HG02884 (cell line): Measurements from ENCODE around the gene SPINT3.
"Not testable (repeated sequence)": the region's sequence is repeated elsewhere in the genome, so short reads cannot be mapped to it uniquely, and the experiment has no call there.

Experiments used
- ATAC-seq: cut with Tn5 transposase; IDR thresholded peaks from one replicate; pipeline ENCODE4 v1.9.1; 2021; ENCODE audit warnings: mild to moderate bottlenecking, moderate library complexity; ENCODE audit not compliant: unreplicated experiment

Gene SPINT3

DNA sequence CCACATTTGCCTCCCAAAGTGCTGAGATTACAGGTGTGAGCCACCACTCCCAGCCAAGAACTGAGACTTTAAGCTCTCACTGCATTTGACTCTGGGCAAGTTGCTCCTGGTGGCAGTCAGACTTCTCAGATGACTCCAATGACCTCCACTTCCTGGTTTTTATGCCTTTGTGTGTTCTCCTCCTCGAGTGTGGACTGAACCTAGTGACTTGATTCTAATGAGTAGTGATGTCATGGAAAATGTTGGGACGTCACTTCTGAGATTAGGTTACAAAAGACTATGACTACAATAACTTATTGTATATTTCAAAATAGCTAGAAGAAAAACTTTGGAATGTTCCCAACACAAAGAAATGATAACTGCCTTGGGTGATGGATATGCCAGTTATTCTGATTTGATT lies 12.0 kb downstream of the SPINT3 start:
- ATAC-seq = no peak

DNA sequence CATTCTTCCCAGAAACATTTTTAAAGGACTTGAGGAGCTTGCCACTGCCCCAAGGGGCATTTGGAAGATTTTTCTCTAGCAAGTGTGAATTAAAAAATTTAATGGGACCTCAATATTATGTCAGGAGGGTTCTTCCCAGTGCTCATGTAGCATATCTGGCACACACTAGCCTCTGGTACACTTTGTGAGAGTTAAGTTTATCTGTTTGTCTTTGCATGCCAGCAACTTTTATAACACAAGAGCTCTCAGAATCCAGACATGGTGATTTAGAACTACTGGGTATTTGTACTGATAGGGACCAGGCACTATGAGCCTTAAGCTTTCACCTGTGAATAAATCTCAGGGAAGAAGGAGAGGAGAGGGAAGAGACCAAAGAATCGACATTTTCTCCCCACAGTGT lies 12.9 kb downstream of the SPINT3 start:
- no peak for ATAC-seq

DNA sequence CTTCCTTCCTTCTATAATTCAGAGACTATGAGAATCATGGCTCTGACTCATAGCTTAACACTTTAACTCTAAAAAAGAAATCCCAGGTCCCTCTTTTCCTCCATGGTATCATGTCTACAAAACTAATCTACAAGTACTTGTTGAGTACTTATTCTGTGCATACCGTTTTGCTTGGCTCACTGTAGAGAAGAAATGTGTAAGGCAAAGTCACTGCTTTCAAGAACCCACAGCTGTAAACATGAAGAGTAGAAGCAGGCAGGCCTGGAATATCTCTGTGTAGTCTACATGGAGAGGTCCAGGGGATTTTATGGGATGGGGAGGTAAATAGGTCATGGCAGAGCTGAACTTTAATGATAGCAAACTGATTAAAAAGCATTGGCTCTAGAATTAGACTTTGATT lies 13.8 kb downstream of the SPINT3 start:
- no peak for ATAC-seq

DNA sequence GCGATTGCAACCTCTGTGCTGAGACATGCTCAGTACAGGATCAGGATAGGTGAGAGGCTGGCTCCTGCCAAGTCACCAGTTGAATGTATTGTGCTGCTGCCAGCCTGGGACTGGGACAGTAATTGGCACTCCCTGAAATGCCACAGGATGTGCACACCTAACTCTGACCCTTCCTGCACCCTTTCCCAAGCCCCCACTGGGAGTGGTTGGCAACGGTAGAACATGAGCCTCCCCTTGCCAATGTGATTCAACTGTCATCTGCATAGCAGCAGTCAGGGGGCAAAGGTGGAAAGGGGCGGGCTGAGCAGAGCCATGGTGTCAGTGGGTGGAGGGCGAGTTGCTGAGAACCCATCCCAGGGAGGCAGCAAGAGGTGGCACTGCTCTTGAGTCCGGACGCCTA lies 15.4 kb downstream of the SPINT3 start:
- no peak for ATAC-seq

DNA sequence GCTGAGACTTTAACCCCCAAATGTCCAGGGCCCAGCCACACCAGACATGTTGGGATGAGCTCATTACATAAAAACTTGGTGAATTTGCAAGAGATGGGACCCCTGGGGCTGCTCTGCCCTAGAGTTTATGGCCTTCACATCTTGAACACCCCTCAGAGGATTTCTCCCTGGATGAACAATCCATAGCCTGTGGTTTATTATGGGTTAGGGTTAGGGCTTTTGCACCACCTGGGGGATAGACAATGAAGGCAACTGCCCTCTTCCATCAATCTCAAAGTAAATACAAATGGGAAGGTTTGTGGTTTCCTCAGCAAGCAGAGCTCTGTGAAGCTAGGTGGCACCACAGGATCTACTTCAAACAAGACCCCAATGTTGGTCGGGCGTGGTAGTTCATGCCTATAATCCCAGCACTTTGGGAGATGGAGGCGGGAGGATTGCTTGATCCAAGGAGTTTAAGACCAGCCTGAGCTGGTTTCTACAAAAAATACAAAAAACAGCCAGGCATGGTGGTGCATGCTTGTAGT lies 17.4 kb downstream of the SPINT3 start:
- no peak for ATAC-seq

DNA sequence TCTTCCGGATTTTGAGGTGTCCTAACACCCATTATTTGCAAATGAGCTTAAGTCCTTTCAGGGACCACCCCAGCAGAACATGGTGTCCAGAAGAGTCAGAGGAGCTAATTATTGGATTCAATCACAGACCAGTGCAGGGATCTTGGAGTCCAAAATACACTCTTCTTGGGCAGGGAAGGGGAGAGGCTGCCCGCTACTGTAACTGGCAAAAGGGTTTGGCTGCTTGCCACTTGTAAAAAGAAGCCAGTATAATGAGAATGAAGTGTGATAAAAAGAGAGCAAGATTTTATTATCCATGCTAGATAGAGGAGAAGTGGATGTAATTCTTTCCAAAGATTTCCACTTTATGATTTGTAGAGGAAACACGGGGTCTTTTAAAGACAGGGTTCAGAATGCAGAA lies 19.3 kb downstream of the SPINT3 start:
- no peak for ATAC-seq

DNA sequence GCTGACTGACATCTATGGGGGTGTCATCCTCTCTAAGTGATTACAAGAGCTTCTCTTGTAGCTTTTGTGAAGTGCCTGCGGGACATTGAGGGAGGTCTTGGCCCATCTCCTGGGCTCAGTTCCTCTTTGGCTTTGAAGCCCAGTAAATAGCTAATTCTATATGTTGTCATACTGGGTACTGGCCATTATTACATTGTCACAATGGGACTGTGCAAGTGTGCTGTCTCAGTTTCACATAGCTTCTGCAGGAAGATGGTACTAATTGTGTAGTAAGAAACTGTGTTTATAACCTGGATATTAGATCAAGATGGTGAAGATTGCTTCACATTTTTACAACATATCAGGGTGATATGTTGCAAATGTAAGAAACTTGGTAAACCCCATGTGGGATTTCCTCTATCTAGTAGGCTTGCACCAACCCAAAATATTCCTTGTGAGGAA lies 19.9 kb downstream of the SPINT3 start:
- no peak for ATAC-seq

DNA sequence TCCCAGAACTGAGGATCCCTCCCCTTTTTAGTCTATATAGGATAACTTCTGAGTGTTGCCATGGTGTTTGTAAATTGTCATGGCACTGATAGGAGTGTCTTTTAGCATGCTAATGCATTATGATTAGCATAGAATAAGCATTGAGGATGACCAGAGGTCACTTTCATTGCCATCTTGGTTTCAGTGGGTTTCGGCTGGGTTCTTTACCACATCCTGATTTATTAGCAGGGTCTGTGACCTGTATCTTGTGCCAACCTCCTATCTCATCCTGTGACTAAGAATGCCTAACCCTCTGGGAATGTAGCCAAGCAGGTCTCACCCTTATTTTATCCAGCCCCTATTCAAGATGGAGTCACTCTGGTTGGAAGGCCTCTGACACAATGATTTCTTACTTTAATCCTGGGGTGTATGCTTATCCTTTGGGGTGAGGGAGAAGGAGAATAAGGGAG lies 26.3 kb downstream of the SPINT3 start:
- ATAC-seq = no peak

DNA sequence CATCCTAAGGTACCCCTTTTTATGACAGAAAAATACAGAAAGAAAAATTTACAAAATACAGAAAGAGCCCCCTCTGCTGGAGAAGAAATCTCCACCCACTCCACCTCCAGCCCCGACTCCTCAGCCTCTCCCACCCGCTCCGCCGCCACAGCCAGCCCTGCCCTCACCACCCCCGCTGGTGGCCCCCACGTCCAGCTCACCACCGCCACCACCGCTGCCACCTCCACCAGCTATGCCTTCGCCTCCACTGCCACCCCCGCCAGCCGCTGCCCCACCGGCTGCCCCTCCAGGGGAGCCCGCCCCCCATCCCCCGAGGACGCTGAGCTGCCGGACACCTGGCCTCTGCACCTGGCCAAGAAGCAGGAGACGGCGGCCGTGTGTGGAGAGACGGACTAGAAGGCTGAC lies 28.2 kb downstream of the SPINT3 start:
- ATAC-seq = no peak

DNA sequence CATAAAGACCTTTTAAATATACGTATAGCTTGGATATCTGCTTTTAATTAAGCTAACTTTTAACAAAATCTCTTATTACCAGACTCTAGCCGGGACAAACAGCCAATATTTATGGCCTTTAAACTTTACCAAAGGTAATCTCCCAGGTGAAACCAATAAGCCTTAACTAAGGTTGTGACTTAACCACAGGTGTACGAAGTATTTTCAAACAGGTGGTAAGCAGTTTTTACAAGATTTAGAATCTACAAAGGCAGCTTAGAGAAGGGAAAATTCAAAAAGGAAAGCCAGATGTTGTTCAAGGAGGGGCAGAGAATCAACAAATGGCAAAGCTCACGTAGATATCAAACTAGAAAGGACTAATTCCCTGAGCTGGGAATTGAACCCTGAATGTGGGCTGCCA lies 30.0 kb downstream of the SPINT3 start:
- ATAC-seq = no peak

DNA sequence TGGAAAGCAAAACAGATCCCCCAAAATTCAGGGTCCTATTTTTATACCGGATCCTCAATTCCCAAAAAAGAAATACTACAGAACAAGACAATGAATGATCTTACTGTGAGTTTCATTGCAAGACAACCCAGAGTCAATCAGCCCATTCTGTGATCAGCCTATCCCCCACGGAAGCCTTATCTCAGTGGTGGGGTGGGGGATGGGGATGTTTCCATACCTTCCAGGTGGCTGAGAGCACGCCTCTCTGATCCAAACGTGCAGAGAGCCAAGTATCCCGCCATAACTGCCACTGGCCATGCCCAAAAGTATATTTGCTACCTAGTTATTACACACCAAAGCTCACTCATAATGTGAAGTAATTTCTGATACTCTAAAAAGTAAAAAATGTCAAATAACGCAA lies 30.7 kb downstream of the SPINT3 start:
- no peak for ATAC-seq

DNA sequence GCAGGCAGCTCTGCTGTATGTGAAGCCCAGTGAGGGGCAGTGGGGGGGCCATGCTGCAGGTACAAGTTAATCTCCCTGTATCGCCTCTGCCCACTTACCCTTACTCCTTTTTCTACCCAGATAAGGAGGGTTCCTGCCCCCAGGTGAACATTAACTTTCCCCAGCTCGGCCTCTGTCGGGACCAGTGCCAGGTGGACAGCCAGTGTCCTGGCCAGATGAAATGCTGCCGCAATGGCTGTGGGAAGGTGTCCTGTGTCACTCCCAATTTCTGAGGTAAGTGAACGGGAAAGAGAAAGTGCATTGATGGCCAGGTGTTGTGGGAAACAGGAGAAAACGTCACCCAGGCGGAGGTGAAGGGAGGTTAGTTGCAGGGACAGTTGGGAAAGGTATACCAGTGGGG lies 35.6 kb downstream of the SPINT3 start:
- ATAC-seq = no peak

DNA sequence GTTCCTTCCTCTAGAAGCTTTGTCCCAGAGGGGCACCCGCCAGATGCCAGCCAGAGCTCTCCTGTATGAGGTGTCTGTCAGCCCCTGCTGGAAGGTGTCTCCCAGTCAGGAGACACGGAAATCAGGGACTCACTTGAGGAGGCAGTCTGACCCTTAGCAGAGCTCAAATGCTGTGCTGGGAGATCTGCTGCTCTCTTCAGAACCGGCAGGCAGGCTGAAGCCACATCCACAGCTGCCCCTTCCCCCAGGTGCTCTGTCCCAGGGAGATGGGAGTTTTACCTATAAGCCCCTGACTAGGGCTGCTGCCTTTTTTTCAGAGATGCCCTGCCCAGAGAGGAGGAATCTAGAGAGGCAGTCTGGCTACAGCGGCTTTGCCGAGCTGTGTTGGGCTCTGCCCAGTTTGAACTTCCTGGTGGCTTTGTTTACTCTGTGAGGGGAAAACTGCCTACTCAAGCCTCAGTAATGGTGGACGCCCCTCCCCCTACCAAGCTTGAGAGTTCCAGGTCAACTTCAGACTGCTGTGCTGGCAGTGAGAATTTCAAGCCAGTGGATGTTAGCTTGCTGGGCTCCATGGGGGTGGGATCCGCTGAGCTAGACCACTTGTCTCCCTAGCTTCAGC lies 37.8 kb downstream of the SPINT3 start:
- not testable (repeated sequence) for ATAC-seq

DNA sequence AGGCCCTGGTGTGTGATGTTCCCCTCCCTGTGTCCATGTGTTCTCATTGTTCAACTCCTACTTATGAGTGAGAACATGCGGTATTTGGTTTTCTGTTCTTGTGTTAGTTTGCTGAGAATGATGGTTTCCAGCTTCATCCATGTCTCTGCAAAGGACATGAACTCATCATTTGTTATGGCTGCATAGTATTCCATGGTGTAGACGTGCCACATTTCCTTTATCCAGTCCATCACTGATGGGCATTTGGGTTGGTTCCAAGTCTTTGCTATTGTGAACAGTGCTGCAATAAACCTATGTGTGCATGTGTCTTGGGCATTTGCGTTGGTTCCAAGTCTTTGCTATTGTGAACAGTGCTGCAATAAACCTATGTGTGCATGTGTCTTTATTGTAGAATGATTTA lies 43.1 kb downstream of the SPINT3 start:
- ATAC-seq = not testable (repeated sequence)

DNA sequence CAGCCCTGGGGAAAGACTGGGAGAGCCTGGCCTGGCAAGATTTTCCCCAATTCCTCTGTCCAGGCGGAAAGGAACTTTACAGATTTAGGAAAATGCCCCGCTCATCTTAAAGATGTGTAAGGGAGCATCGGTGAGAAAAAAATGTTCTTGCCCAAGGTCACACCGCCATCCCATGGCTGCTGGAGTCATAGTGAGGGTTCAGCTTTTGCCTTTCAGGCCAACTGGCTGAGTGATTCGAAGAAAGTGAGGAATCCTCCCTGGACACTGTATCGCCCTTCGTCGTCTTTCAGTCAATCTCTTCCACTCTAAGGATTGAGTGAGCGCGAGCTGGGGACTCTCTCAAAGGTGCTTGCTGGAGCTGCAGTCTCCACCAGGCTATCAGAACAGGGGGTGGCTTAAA lies 44.5 kb downstream of the SPINT3 start:
- ATAC-seq = no peak

DNA sequence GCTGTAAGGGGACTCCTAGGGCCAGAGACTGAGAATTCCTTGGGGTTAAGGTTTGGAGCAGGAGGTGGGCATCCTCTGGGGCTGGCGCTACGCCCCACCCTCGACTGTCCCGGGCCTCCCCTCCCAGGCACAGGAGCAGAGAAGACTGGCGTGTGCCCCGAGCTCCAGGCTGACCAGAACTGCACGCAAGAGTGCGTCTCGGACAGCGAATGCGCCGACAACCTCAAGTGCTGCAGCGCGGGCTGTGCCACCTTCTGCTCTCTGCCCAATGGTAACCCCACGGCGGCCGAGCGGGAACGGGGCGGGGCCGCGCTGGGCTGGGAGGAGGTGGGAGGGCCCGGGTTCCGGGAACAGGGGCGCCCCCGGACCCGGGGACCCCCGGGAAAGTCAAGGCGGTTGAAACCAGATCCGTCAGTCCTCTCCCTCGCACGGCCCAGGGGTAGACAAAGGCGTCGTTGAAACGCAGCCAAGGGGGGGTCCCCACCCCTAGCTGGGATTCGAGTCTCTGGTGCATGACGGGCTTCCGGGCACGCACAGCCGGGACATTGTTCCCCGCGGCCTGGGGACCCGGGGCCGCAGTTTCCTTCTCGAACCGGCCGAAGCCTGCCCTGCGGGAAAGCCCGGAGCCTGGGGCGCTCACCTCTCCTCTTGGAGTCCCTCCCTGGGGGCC lies 45.0 kb downstream of the SPINT3 start:
- no peak for ATAC-seq

DNA sequence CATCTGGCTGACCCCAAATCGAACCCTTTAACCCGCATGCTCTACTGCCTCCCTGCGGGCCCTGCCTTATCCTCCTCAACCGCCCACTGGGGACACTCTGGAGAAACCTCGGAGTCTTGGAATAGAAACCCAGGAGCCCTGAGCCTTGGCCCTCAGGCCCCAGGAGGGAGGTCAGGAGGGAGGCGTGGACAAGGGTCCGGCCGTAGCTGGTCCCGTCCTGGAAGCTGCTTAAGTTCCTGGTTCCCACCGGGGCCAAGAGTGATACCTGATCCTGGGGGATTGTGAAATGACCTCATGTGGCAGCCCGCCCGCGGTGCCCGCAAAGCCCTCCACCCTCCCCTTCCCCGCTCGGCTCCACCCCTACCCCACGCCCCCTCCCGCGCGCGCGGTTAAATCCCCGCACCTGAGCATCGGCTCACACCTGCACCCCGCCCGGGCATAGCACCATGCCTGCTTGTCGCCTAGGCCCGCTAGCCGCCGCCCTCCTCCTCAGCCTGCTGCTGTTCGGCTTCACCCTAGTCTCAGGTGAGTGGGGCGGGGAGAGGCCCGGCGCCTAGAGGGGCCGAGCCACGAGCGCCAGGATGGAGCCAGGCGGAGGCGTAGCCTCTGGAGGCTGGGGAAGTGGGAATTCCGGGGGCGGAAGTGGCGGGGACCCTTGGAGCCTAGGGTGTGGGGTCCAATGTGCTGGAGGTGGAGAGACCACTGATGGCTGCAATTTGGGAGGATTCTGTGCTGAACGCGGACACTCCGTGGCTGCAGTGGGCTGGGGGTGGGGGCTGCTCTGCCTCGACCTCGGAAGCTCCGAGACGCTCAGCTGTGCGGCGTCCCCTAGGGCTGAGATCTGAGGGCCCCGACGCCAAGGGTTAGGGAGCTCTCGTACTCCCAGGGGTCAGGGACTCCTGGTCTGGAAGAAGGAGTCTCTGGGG lies 45.8 kb downstream of the SPINT3 start, which contains the start of gene WFDC2:
Gene WFDC2, plus strand, starts transcription at position 418 of the 926 bp plus-strand sequence. Its CDS starts 29 bp downstream, at position 447.
- no peak for ATAC-seq

DNA sequence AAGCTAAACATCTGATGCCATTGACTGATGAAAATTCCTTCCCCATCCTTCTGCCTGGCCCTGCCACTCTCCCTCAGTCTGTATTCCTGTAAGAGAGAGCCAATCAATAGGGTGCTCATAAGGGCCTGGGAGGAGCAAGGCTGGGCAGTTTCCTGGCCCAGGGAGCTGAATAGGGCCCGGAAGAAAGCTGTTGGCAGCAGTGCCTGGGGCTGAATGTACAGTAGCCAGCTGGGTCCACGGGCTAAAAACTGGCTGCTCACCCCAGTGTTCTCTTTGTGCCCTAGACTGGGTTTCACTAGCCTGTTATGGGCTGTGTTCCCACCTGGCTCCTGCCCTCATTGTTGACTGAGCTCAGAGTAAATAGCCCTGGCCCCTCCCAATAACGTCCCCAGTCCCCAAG lies 47.6 kb downstream of the SPINT3 start:
- ATAC-seq = no peak

DNA sequence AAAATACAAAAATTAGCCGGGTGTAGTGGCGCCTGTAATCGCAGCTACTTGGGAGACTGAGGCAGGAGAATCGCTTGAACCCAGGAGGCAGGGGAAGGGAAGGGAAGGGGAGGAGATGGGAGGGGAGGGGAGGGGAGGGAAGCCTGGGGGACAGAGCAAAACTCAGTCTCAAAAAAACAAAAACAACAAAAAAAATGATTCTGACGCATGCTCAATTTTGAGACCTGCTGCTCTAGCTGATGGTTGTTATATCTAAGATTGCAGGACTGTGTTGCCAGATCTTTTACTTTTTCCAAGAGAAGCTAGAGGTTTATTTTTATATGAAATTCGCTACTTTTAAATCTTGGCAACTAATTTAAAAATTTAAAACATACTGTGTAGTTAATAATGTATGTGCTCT lies 48.2 kb downstream of the SPINT3 start:
- no peak for ATAC-seq

DNA sequence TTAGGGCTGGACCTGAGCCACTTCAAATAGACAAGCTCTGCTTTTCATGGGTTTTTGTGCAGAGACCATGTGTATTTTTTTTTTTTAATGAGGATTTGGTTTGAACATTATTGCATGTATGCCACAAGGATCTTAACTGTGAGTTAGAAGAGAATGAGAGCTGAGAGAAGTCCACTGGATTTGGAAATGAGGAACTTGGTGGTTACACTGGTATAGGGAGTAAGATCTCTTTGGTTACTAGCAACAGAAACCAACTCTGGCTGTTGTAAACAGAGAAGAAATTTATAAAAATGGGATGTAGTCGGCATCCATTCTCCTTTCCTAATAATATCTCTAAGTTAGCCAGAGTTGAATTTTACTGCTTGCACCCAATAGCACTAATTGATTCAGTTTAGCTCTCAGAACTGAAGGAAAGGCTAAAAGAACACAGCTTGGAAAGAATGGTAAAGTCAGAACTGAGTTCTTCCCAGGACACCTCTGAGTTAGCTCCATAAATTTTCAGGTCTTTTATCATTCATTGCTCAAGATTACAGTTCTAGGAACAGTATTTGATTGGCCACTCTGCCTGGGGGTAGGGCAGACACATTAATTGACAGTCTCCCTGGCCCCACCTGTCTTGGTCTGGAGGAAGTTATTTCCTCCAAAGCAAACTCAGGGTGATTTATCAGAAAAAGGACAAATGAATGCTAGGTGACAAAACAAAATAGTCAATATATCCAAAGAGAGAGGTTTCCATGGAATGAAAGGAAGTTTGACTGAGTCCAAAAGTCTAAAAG lies 49.7 kb downstream of the SPINT3 start:
- ATAC-seq = no peak

DNA sequence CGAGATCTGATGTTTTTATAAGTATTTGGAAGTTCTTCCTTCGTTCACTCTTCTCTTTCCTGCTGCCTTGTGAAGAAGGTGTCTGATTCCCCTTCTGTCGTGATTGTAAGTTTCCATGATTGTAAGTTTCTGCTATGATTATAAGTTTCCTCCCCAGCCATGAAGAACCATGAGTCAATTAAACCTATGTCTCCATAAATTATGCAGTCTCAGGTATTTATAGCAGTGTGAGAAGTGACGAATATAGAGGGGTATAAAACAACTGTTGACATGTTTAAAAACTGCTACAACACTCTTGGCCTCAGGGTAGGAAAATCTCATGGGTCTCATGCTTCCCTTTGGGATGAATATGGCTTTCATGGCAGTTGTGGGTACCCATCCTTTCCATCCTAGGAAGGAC lies 51.7 kb downstream of the SPINT3 start:
- ATAC-seq = no peak
